ENCODE results near the gene GNA12. TPM values are rescaled to one million over a fixed set of nuclear protein-coding genes. Genes with fewer than 3 reads are reported as not detected.

GNA12 gene
- 32.2 TPM for polyA plus RNA-seq (2012; ENCODE audit: insufficient read depth, insufficient read length, low read depth)

- DNase-seq: peak; percentile 99
- H3K4me3 ChIP-seq (ENCODE audit: low read depth, low read length): peak within 1 kb of the TSS; percentile 79
- TF ChIP-seq CTCF (IDR thresholded peaks at IDR 0.05; ENCODE audit: low read depth, low read length): no peak
- H3K4me1 ChIP-seq: peaks cover 6% of the 10 kb centered on the region; the same call in 1 of the 2 replicates
- H3K9me3 ChIP-seq: no peaks in the 10 kb centered on the region
- H3K27me3 ChIP-seq: no peaks in the 10 kb centered on the region
- H3K36me3 ChIP-seq: peaks cover 11% of the 10 kb centered on the region
Measured at GRCh38 chr7:2844153-2845033, at the start of gene GNA12. Gene GNA12 (minus strand): TSS chr7:2844308. CDS start chr7:2844161, 147 bp downstream.

- no peaks in the 10 kb centered on the region for H3K36me3 ChIP-seq
- no peaks in the 10 kb centered on the region for H3K27me3 ChIP-seq
- no peak for DNase-seq
- H3K9me3 ChIP-seq: no peaks in the 10 kb centered on the region
- no peak for TF ChIP-seq CTCF (IDR thresholded peaks at IDR 0.05; ENCODE audit: low read depth, low read length)
- no peaks in the 10 kb centered on the region for H3K4me1 ChIP-seq
- H3K4me3 ChIP-seq (ENCODE audit: low read depth, low read length): no peak overlapping the region
Measured at GRCh38 chr7:2893411-2893861, 49.3 kb upstream of the GNA12 start.

GRCh38 chr7:2892549-2892948, 48.4 kb upstream of the GNA12 start:
- Histone ChIP-seq H3K27me3 (no peaks in the 10 kb centered on the region), H3K9me3 (no peaks in the 10 kb centered on the region), H3K36me3 (no peaks in the 10 kb centered on the region), H3K4me1 (no peaks in the 10 kb centered on the region), H3K4me3 (ENCODE audit: low read depth, low read length) (no peak overlapping the region)
- no peak for TF ChIP-seq CTCF (IDR thresholded peaks at IDR 0.05; ENCODE audit: low read depth, low read length)
- no peak for DNase-seq

- Histone ChIP-seq H3K4me3 (ENCODE audit: low read depth, low read length) (no peak overlapping the region), H3K27me3 (no peaks in the 10 kb centered on the region)
- no peak for TF ChIP-seq CTCF (IDR thresholded peaks at IDR 0.05; ENCODE audit: low read depth, low read length)
Measured at GRCh38 chr7:2887816-2888215, 43.7 kb upstream of the GNA12 start.

GRCh38 chr7:2886900-2887299, 42.8 kb upstream of the GNA12 start:
- TF ChIP-seq CTCF (IDR thresholded peaks at IDR 0.05; ENCODE audit: low read depth, low read length): peak; percentile 98

More at GRCh38 chr7:2887816-2888215, 43.7 kb upstream of the GNA12 start:
- DNase-seq: no peak
- Histone ChIP-seq H3K9me3 (no peaks in the 10 kb centered on the region), H3K36me3 (no peaks in the 10 kb centered on the region), H3K4me1 (no peaks in the 10 kb centered on the region)

GRCh38 chr7:2886391-2886790, 42.3 kb upstream of the GNA12 start:
- no peak for TF ChIP-seq CTCF (IDR thresholded peaks at IDR 0.05; ENCODE audit: low read depth, low read length)

More at GRCh38 chr7:2886900-2887299, 42.8 kb upstream of the GNA12 start:
- no peaks in the 10 kb centered on the region for H3K27me3 ChIP-seq
- no peaks in the 10 kb centered on the region for H3K9me3 ChIP-seq
- no peaks in the 10 kb centered on the region for H3K4me1 ChIP-seq
- no peaks in the 10 kb centered on the region for H3K36me3 ChIP-seq
- H3K4me3 ChIP-seq (ENCODE audit: low read depth, low read length): no peak overlapping the region
- peak; percentile 68 for DNase-seq

More at GRCh38 chr7:2886391-2886790, 42.3 kb upstream of the GNA12 start:
- Histone ChIP-seq H3K4me1 (no peaks in the 10 kb centered on the region), H3K9me3 (no peaks in the 10 kb centered on the region), H3K27me3 (no peaks in the 10 kb centered on the region), H3K4me3 (ENCODE audit: low read depth, low read length) (no peak overlapping the region), H3K36me3 (no peaks in the 10 kb centered on the region)
- no peak for DNase-seq

Measured in BE2C (cell line).